H1 (cell line): ENCODE results near the gene CD46. TPM values are rescaled to one million over a fixed set of nuclear protein-coding genes. Genes with fewer than 3 reads are reported as not detected.

Experiments
- SAP30 ChIP-seq: fragments of 300-600 bp; sonication (generic); IDR thresholded peaks from 2 replicates; pipeline ENCODE4 v1.7.1; 2012; ENCODE audit warnings: low read length, moderate library complexity, mild to moderate bottlenecking, inconsistent platforms; ENCODE audit not compliant: insufficient read depth, insufficient replicate concordance
- polyA plus RNA-seq, 7 experiments: library from polyadenylated mRNA; depleted of rRNA in 3 of 7; stranded (reverse) in 5 of 7; unstranded in 2 of 7; fragments of >200 nt in 5 of 7; fragments of 200-250 nt in 2 of 7; gene quantifications; 1 replicate in 5 of 7; 2 replicates in 1 of 7; 4 replicates in 1 of 7; pipeline versions ENCODE4 v1.2.1 to v1.2.3, GENCODE V29; 2011 to 2013; ENCODE audit warnings: missing spikeins in 2 of 7, mixed read lengths in 2 of 7
- total RNA-seq: library from RNA; stranded (reverse); fragmentation: NEBNext Ultra II Directional; extraction: Animal tissue kit (Norgen Biotek cat#: 25700); gene quantifications from 2 replicates; pipeline ENCODE4 v1.2.1, GENCODE V29; 2021

Gene CD46
- total and polyA plus RNA-seq, 2 of the 8 experiments (the other 6 are each of a cell fraction or from before 2014, with no cell fraction given): 60.9 to 113 TPM

- TF ChIP-seq SAP30: no peak
Observed at GRCh38 chr1:207817166-207817565, 65.3 kb downstream of the CD46 start (continued).
